Measurements from ENCODE around the gene CNGB1.
"Not testable (repeated sequence)": the region's sequence is repeated elsewhere in the genome, so short reads cannot be mapped to it uniquely, and the experiment has no call there.

CNGB1 gene

GRCh38 chr16:57951204-57951960, 19.5 kb downstream of the CNGB1 start:
- DNase-seq: no peak

- DNase-seq: no peak
Observed at GRCh38 chr16:57950382-57950781, 20.5 kb downstream of the CNGB1 start.

- DNase-seq: peak in 2 of 4 experiments; percentile 8 to 16
Observed at GRCh38 chr16:57949595-57950238, 21.2 kb downstream of the CNGB1 start.

- DNase-seq: no peak
Observed at GRCh38 chr16:57949013-57949412, 21.9 kb downstream of the CNGB1 start.

- DNase-seq: no peak
Observed at GRCh38 chr16:57948027-57948426, 22.9 kb downstream of the CNGB1 start.

GRCh38 chr16:57947261-57947660, 23.7 kb downstream of the CNGB1 start:
- peak; percentile 49 to 75 (median 69) for DNase-seq

- DNase-seq: no peak
Observed at GRCh38 chr16:57946181-57946801, 24.6 kb downstream of the CNGB1 start.

- DNase-seq: no peak
Observed at GRCh38 chr16:57945740-57946138, 25.2 kb downstream of the CNGB1 start.

- DNase-seq: no peak
Observed at GRCh38 chr16:57944970-57945739, 25.8 kb downstream of the CNGB1 start.

GRCh38 chr16:57943381-57943780, 27.5 kb downstream of the CNGB1 start:
- peak in 3 of 4 experiments; percentile 5 to 35 (median 33) for DNase-seq

GRCh38 chr16:57941901-57942300, 29.0 kb downstream of the CNGB1 start:
- DNase-seq: not testable (repeated sequence)

- DNase-seq: no peak
Observed at GRCh38 chr16:57941016-57941664, 29.8 kb downstream of the CNGB1 start.

GRCh38 chr16:57940382-57940966, 30.5 kb downstream of the CNGB1 start:
- DNase-seq: no peak

GRCh38 chr16:57939872-57940224, 31.1 kb downstream of the CNGB1 start:
- DNase-seq: no peak

- no peak for DNase-seq
Observed at GRCh38 chr16:57938936-57939871, 31.7 kb downstream of the CNGB1 start.

GRCh38 chr16:57938484-57938883, 32.4 kb downstream of the CNGB1 start:
- no peak for DNase-seq

GRCh38 chr16:57937861-57938260, 33.1 kb downstream of the CNGB1 start:
- DNase-seq: no peak

GRCh38 chr16:57935904-57936303, 35.0 kb downstream of the CNGB1 start:
- DNase-seq: no peak

- no peak for DNase-seq
Observed at GRCh38 chr16:57930533-57930932, 40.4 kb downstream of the CNGB1 start.

- DNase-seq: no peak
Observed at GRCh38 chr16:57929250-57929649, 41.7 kb downstream of the CNGB1 start.

GRCh38 chr16:57926041-57926440, 44.9 kb downstream of the CNGB1 start:
- DNase-seq: no peak
